ENCODE data around the gene MIPOL1. TPM values are rescaled to one million over a fixed set of nuclear protein-coding genes. Genes with fewer than 3 reads are reported as not detected.

The MIPOL1 gene
- total RNA-seq, 1 donor from 2014 or later: not detected

DNA sequence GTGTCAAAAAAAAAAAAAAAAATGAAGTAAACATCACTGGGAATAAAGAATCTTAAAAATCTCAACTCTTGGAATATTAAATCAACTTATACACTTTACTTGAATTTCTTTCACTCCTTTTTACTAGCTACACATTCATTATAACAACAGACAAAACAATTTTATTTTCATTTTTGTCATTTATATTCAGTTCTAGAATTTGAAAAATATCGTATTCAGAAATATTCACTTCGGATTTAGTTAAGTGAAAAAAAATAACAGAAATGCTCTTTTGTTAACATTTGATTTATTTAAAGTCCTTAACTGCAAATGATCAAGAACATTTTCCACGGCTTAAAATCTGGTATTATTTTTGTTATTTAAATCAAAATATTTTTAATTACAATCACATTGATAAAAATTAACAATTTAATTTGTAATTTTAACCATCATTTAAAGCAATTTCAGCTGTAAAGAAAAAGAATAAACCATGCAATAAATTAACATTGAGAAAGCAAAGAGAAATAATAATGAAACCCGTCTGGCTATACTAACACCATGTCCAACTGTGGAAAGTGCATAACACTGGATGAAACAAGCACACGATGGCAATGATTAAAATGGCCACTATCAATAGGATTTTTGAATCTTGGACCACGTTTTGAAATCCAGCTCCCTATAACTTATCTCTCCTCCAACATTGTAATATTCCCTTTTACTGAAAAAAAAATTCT is 392.1 kb downstream of the MIPOL1 start:
- DNase-seq: no peak
- no peak overlapping the region for H3K4me3 Mint-ChIP-seq
- H3K27me3 Mint-ChIP-seq: peaks cover 67% of the 10 kb centered on the region
- H3K4me1 Mint-ChIP-seq: peaks cover 4% of the 10 kb centered on the region
- intact Hi-C loops (cut with micrococcal nuclease): no loop called here
- ChIA-PET POLR2A (no interaction called here), CTCF (no interaction called here)
- no peak for ATAC-seq (ENCODE audit: low read depth)
- no peak overlapping the region for H3K27ac Mint-ChIP-seq
- no peaks in the 10 kb centered on the region for H3K9me3 Mint-ChIP-seq
- H3K36me3 Mint-ChIP-seq (ENCODE audit: low read depth): no peaks in the 10 kb centered on the region
- TF ChIP-seq, protein P1, sequence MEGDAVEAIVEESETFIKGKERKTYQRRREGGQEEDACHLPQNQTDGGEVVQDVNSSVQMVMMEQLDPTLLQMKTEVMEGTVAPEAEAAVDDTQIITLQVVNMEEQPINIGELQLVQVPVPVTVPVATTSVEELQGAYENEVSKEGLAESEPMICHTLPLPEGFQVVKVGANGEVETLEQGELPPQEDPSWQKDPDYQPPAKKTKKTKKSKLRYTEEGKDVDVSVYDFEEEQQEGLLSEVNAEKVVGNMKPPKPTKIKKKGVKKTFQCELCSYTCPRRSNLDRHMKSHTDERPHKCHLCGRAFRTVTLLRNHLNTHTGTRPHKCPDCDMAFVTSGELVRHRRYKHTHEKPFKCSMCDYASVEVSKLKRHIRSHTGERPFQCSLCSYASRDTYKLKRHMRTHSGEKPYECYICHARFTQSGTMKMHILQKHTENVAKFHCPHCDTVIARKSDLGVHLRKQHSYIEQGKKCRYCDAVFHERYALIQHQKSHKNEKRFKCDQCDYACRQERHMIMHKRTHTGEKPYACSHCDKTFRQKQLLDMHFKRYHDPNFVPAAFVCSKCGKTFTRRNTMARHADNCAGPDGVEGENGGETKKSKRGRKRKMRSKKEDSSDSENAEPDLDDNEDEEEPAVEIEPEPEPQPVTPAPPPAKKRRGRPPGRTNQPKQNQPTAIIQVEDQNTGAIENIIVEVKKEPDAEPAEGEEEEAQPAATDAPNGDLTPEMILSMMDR (IDR thresholded peaks at IDR 0.05): no peak

DNA sequence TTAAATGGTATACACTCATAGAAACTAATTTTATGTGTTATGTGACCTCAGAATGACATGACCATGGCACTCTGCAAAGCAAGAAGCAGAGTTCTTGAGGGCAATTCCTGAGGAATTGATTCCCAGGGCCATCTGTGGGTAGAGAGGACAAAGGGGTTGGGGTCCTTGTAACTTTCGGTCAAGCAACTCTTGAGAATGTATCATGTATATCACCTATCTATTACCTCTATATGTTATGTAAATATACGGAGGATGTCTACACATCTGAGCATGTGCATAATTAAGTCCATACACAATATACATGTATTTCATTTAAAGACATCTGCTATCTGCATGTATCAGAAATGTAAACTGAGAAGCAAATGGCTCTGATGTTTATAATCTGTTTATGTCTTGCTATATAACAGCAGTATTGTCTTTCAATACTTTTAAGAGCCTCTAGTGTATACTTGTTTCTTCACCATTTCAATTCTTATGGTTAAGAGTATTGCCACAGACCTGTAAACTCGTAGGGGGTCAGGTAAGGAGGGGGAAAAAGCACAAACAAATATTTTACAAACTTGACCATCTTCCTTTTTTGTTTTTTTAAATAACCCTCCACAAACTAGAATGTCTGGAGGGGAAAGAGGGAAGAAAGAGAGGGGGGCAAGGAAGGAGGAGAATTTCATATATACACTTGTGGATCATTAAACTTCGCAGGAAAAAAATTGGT is 392.8 kb downstream of the MIPOL1 start:
- Mint-ChIP-seq H3K27ac (no peak overlapping the region), H3K27me3 (peaks cover 63% of the 10 kb centered on the region), H3K36me3 (ENCODE audit: low read depth) (no peaks in the 10 kb centered on the region), H3K4me1 (peaks cover 5% of the 10 kb centered on the region), H3K9me3 (no peaks in the 10 kb centered on the region), H3K4me3 (no peak overlapping the region)
- TF ChIP-seq, protein P1 (IDR thresholded peaks at IDR 0.05): no peak
- DNase-seq (no peak), ATAC-seq (ENCODE audit: low read depth) (no peak)
- intact Hi-C loops (cut with micrococcal nuclease): no loop called here
- POLR2A ChIA-PET: no interaction called here
- CTCF ChIA-PET: no interaction called here

DNA sequence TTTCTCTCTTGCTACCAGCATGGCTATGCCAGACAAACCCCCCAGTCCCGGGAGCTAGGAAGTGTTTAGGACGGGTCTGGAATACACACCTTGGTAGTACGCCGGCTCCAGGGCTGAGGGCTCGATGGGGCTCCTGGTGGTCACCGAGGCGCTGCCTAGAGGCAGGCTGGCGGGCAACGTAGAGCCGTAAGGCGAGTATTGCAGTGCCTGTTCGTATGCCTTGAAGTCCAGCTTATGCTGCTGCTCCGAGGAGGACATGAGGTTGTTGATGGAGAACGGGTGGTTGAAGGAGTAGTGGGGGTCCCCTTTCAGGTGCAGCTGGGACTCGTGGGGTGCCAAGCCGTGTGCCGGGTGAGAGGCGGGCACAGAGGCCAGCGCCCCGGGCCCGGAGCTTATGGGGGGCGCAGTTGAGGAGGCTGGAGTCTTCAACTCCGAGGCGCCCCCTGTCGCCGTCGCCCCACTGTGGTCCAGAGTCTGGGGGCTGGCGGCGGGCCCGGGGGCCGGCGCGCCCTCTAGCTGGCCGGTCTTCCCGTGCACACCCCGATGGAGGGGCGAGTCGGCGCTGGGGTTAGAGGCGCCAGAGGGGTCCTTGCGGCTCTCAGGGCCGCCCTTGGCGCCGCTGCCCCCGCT is 393.7 kb downstream of the MIPOL1 start:
- peaks cover 62% of the 10 kb centered on the region for H3K27me3 Mint-ChIP-seq
- no peak overlapping the region for H3K27ac Mint-ChIP-seq
- peaks cover 13% of the 10 kb centered on the region for H3K4me1 Mint-ChIP-seq
- DNase-seq: no peak
- ATAC-seq (ENCODE audit: low read depth): no peak
- no peak overlapping the region for H3K4me3 Mint-ChIP-seq
- no peaks in the 10 kb centered on the region for H3K9me3 Mint-ChIP-seq
- intact Hi-C loops (cut with micrococcal nuclease): no loop called here
- ChIA-PET POLR2A (no interaction called here), CTCF (no interaction called here)
- no peaks in the 10 kb centered on the region for H3K36me3 Mint-ChIP-seq (ENCODE audit: low read depth)
- TF ChIP-seq, protein P1 (IDR thresholded peaks at IDR 0.05): no peak

DNA sequence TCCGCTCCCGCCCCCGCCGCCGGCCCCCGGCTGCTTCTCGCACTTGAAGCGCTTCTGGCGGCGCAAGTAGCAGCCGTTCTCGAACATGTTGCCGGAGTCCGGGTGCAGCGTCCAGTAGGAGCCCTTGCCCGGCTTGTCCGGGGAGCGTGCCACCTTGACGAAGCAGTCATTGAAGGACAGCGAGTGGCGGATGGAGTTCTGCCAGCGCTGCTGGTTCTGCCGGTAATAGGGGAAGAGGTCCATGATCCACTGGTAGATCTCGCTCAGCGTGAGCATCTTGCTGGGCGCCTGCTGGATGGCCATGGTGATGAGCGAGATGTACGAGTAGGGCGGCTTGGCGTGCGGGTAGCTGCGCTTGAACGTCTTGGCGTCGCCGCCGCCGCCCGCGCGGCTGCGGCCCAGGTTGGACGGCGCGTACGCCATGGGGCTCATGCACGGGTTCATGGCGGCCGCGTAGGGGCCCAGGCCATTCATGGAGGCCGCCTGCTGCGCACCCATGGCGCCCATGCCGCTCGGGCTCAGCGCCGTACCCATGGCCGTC is 394.3 kb downstream of the MIPOL1 start:
- H3K4me1 Mint-ChIP-seq: peaks cover 13% of the 10 kb centered on the region
- peaks cover 62% of the 10 kb centered on the region for H3K27me3 Mint-ChIP-seq
- ATAC-seq (ENCODE audit: low read depth) (no peak), DNase-seq (no peak)
- TF ChIP-seq, protein P1 (IDR thresholded peaks at IDR 0.05): no peak
- H3K4me3 Mint-ChIP-seq: no peak overlapping the region
- CTCF ChIA-PET: no interaction called here
- POLR2A ChIA-PET: no interaction called here
- intact Hi-C loops (cut with micrococcal nuclease): no loop called here
- H3K36me3 Mint-ChIP-seq (ENCODE audit: low read depth): no peaks in the 10 kb centered on the region
- H3K9me3 Mint-ChIP-seq: no peaks in the 10 kb centered on the region
- H3K27ac Mint-ChIP-seq: no peak overlapping the region
